K562 (cell line): ENCODE data around the gene TNRC6B. TPM values are rescaled to one million over a fixed set of nuclear protein-coding genes. Genes with fewer than 3 reads are reported as not detected.

Source experiments
- CREB1 ChIP-seq, 2 experiments: sonication (generic) in 1 of 2; formaldehyde crosslinking in 1 of 2; IDR thresholded peaks; 2 replicates each; pipeline versions ENCODE4 v1.6.1 to v1.8.0; 2012 to 2022; ENCODE audit warnings: inconsistent platforms in 1 of 2, mild to moderate bottlenecking in 1 of 2, missing genetic modification reagents in 1 of 2, moderate library complexity in 1 of 2
- DPF2 ChIP-seq: fragments of 450-650 bp; IDR thresholded peaks from 2 replicates; pipeline ENCODE4 v1.6.1; 2016
- JUN ChIP-seq, 2 experiments: sonication (generic) in 1 of 2; formaldehyde crosslinking in 1 of 2; IDR thresholded peaks; 2 replicates each; pipeline versions ENCODE4 v1.6.1 to v1.8.0; 2012 to 2022; ENCODE audit warnings: borderline replicate concordance in 2 of 2, mild to moderate bottlenecking in 2 of 2, improper control_type of control experiment in 1 of 2, low read depth in 1 of 2, low read length in 1 of 2, missing genetic modification reagents in 1 of 2
- KLF10 ChIP-seq: fragments of 250-450 bp; sonication (Bioruptor Pico); IDR thresholded peaks from 2 replicates; pipeline ENCODE4 v1.6.1; 2021; ENCODE audit warnings: matching md5 sums
- NR2C1 ChIP-seq, 2 experiments: fragments of 450-650 bp; IDR thresholded peaks; 2 replicates each; pipeline ENCODE4 v1.6.1; 2017; ENCODE audit warnings: mild to moderate bottlenecking in 2 of 2, antibody characterized with exemption in 1 of 2, inconsistent platforms in 1 of 2, missing compliant biosample characterization in 1 of 2, missing genetic modification characterization in 1 of 2
- POLR2A ChIP-seq: fragments of 450-650 bp; conservative IDR thresholded peaks from 2 replicates; pipeline ENCODE4 v1.6.1; 2016
- RNF2 ChIP-seq: sonication (generic); IDR thresholded peaks from 2 replicates; pipeline ENCODE4 v1.6.1; 2016
- TEAD4 ChIP-seq, 2 experiments: sonication (generic) in 1 of 2; formaldehyde crosslinking in 1 of 2; IDR thresholded peaks; 2 replicates each; pipeline versions ENCODE4 v1.6.1 to v1.8.0; 2012 to 2022; ENCODE audit warnings: borderline replicate concordance in 1 of 2, inconsistent platforms in 1 of 2, low read length in 1 of 2, mild to moderate bottlenecking in 1 of 2, missing genetic modification reagents in 1 of 2
- TRIM28 ChIP-seq: fragments of 450-650 bp; IDR thresholded peaks from 2 replicates; pipeline ENCODE4 v1.6.1; 2017
- ZBED1 ChIP-seq: IDR thresholded peaks from 2 replicates; pipeline ENCODE4 v1.6.1; 2014
- ZNF778 ChIP-seq: fragments of 450-650 bp; formaldehyde crosslinking; IDR thresholded peaks from 2 replicates; pipeline ENCODE4 v1.4.0; 2020; ENCODE audit warnings: mild to moderate bottlenecking, moderate library complexity
- polyA plus RNA-seq, 8 experiments: library from polyadenylated mRNA; depleted of rRNA in 4 of 8; stranded (reverse) in 5 of 8; unstranded in 3 of 8; fragments of >200 nt; fragmentation: Nextera tagmentation in 2 of 8; fragmentation: Illumina TruSeq in 1 of 8; extraction: Ambion mirVana in 2 of 8; extraction: Trizol in 1 of 8; gene quantifications; 2 replicates each; pipeline versions ENCODE4 v1.2.1 to v1.2.3, GENCODE V29; 2011 to 2014; ENCODE audit warnings: inconsistent platforms in 1 of 8, missing spikeins in 1 of 8
- total RNA-seq, 7 experiments: library from RNA; depleted of rRNA in 6 of 7; stranded (reverse); fragments of >200 nt in 6 of 7; fragmentation: Illumina TruSeq in 2 of 7; extraction: Trizol in 2 of 7; gene quantifications; 2 replicates each; pipeline versions ENCODE4 v1.2.1 to v1.2.3, GENCODE V29; 2011 to 2021; ENCODE audit warnings: low replicate concordance in 1 of 7
- TF ChIP-seq, protein P1 (sequence below): sonication (generic); formaldehyde crosslinking; IDR thresholded peaks from 2 replicates; pipeline ENCODE4 v1.8.0; 2022; ENCODE audit warnings: mild to moderate bottlenecking, missing genetic modification reagents, borderline replicate concordance
- TF ChIP-seq, protein P2 (sequence below): fragments of 200-600 bp; sonication (generic); IDR thresholded peaks from one replicate; pipeline ENCODE4 v1.6.1; 2012; ENCODE audit warnings: mild to moderate bottlenecking, low read depth, low read length, inconsistent platforms

TNRC6B gene
- total and polyA plus RNA-seq, 9 of the 15 experiments (the other 6 are each of a cell fraction or from before 2014, with no cell fraction given), result 0.96 to 18.8 (median 10.8) TPM

GRCh38 chr22:40177738-40178416, at the start of gene TNRC6B (continued):
- TF ChIP-seq, protein P1, sequence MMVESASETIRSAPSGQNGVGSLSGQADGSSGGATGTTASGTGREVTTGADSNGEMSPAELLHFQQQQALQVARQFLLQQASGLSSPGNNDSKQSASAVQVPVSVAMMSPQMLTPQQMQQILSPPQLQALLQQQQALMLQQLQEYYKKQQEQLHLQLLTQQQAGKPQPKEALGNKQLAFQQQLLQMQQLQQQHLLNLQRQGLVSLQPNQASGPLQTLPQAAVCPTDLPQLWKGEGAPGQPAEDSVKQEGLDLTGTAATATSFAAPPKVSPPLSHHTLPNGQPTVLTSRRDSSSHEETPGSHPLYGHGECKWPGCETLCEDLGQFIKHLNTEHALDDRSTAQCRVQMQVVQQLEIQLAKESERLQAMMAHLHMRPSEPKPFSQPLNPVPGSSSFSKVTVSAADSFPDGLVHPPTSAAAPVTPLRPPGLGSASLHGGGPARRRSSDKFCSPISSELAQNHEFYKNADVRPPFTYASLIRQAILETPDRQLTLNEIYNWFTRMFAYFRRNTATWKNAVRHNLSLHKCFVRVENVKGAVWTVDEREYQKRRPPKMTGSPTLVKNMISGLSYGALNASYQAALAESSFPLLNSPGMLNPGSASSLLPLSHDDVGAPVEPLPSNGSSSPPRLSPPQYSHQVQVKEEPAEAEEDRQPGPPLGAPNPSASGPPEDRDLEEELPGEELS (CRISPR knock-in tag), result no peak
- TF ChIP-seq ZBED1, result peak; percentile 44; the same call in 1 of the 2 replicates
- TF ChIP-seq JUN (IDR thresholded peaks at IDR 0.05; ENCODE audit: borderline replicate concordance, low read depth, low read length), result peak; percentile 6; the same call in 1 of the 2 replicates
- TF ChIP-seq JUN (CRISPR knock-in tag; IDR thresholded peaks at IDR 0.05; ENCODE audit: borderline replicate concordance), result no peak
- 0 out of 2 replicates have a peak, but pooled peaks have one; percentile 20 for TF ChIP-seq RNF2
- peak; percentile 71; the same call in 1 of the 2 replicates for TF ChIP-seq TEAD4 (IDR thresholded peaks at IDR 0.05; ENCODE audit: low read length)
- no peak for TF ChIP-seq TEAD4 (CRISPR knock-in tag; IDR thresholded peaks at IDR 0.05; ENCODE audit: borderline replicate concordance)
- TF ChIP-seq NR2C1 (IDR thresholded peaks at IDR 0.05), result peak; percentile 74
- 0 out of 2 replicates have a peak, but pooled peaks have one; percentile 22 for TF ChIP-seq NR2C1 (tag; IDR thresholded peaks at IDR 0.05)
- no peak for TF ChIP-seq DPF2
- TF ChIP-seq, protein P2, sequence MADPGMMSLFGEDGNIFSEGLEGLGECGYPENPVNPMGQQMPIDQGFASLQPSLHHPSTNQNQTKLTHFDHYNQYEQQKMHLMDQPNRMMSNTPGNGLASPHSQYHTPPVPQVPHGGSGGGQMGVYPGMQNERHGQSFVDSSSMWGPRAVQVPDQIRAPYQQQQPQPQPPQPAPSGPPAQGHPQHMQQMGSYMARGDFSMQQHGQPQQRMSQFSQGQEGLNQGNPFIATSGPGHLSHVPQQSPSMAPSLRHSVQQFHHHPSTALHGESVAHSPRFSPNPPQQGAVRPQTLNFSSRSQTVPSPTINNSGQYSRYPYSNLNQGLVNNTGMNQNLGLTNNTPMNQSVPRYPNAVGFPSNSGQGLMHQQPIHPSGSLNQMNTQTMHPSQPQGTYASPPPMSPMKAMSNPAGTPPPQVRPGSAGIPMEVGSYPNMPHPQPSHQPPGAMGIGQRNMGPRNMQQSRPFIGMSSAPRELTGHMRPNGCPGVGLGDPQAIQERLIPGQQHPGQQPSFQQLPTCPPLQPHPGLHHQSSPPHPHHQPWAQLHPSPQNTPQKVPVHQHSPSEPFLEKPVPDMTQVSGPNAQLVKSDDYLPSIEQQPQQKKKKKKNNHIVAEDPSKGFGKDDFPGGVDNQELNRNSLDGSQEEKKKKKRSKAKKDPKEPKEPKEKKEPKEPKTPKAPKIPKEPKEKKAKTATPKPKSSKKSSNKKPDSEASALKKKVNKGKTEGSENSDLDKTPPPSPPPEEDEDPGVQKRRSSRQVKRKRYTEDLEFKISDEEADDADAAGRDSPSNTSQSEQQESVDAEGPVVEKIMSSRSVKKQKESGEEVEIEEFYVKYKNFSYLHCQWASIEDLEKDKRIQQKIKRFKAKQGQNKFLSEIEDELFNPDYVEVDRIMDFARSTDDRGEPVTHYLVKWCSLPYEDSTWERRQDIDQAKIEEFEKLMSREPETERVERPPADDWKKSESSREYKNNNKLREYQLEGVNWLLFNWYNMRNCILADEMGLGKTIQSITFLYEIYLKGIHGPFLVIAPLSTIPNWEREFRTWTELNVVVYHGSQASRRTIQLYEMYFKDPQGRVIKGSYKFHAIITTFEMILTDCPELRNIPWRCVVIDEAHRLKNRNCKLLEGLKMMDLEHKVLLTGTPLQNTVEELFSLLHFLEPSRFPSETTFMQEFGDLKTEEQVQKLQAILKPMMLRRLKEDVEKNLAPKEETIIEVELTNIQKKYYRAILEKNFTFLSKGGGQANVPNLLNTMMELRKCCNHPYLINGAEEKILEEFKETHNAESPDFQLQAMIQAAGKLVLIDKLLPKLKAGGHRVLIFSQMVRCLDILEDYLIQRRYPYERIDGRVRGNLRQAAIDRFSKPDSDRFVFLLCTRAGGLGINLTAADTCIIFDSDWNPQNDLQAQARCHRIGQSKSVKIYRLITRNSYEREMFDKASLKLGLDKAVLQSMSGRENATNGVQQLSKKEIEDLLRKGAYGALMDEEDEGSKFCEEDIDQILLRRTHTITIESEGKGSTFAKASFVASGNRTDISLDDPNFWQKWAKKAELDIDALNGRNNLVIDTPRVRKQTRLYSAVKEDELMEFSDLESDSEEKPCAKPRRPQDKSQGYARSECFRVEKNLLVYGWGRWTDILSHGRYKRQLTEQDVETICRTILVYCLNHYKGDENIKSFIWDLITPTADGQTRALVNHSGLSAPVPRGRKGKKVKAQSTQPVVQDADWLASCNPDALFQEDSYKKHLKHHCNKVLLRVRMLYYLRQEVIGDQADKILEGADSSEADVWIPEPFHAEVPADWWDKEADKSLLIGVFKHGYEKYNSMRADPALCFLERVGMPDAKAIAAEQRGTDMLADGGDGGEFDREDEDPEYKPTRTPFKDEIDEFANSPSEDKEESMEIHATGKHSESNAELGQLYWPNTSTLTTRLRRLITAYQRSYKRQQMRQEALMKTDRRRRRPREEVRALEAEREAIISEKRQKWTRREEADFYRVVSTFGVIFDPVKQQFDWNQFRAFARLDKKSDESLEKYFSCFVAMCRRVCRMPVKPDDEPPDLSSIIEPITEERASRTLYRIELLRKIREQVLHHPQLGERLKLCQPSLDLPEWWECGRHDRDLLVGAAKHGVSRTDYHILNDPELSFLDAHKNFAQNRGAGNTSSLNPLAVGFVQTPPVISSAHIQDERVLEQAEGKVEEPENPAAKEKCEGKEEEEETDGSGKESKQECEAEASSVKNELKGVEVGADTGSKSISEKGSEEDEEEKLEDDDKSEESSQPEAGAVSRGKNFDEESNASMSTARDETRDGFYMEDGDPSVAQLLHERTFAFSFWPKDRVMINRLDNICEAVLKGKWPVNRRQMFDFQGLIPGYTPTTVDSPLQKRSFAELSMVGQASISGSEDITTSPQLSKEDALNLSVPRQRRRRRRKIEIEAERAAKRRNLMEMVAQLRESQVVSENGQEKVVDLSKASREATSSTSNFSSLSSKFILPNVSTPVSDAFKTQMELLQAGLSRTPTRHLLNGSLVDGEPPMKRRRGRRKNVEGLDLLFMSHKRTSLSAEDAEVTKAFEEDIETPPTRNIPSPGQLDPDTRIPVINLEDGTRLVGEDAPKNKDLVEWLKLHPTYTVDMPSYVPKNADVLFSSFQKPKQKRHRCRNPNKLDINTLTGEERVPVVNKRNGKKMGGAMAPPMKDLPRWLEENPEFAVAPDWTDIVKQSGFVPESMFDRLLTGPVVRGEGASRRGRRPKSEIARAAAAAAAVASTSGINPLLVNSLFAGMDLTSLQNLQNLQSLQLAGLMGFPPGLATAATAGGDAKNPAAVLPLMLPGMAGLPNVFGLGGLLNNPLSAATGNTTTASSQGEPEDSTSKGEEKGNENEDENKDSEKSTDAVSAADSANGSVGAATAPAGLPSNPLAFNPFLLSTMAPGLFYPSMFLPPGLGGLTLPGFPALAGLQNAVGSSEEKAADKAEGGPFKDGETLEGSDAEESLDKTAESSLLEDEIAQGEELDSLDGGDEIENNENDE, result no peak
- 0 out of 2 replicates have a peak, but pooled peaks have one; percentile 37 for TF ChIP-seq TRIM28
- no peak for TF ChIP-seq ZNF778
- no peak for TF ChIP-seq CREB1 (IDR thresholded peaks at IDR 0.05)
- 0 out of 2 replicates have a peak, but pooled peaks have one; percentile 37 for TF ChIP-seq CREB1 (CRISPR knock-in tag; IDR thresholded peaks at IDR 0.05)
- TF ChIP-seq KLF10 (CRISPR knock-in tag), result no peak
- peak; percentile 95 for TF ChIP-seq POLR2A
